ENCODE data around the gene EPB42. TPM values are rescaled to one million over a fixed set of nuclear protein-coding genes. Genes with fewer than 3 reads are reported as not detected.

The EPB42 gene
- total and polyA plus RNA-seq, 4 experiments from 2014 or later = not detected

DNA sequence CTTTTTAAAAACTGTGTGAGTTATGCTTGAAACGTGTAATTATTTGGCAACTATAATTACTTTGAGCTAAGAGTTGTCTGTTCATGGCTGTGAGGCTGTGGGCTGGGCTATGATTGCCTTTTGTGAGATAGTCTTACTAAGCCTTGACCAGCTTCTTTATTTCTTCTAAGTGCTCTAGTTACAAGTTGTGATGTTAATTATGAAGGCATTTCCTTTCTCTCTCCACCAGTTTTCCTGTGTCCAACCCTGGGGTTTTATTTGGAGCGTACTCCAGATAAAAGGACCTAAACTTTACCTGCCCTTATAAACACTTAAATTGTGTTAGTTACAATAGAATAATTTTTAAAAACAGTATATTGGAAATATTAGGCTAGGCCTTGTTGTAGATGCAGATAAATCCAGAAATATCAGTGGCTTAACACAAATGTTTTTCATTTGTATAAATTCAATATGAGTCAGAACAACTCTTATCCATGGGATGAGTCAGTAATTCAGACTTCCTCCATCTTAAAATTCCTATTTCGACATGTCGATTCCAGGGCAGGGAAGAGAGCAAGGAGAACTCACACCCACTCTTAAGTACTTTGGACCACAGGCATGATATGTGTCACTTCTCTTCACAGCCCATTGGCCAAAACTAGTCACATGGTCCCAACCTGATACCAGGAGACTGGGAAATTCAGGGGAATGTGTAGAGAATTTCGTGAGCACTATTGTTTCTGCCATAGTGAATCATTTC is 70.5 kb downstream of the EPB42 start:
- peaks cover 16% of the 10 kb centered on the region for H3K36me3 ChIP-seq (ENCODE audit: insufficient read depth, low read length)
- CTCF ChIA-PET (ENCODE audit: partially characterized antibody) = interaction anchor here (1.6 kb wide), 1 partner anchor 54 kb away, joined by 3 read pairs; no protein-coding TSS in a partner anchor

More for the DNA sequence above, 70.5 kb downstream of the EPB42 start:
- H3K4me1 Mint-ChIP-seq = peaks cover 8 to 27% (median 13%) of the 10 kb centered on the region in 4 donors
- no peak overlapping the region for H3K27ac ChIP-seq (ENCODE audit: low read depth, low read length)
- no peaks in the 10 kb centered on the region for H3K9me3 ChIP-seq (ENCODE audit: control insufficient read depth in 1 of 2, low read length in 2 of 2)
- H3K27ac Mint-ChIP-seq = no peak overlapping the region
- DNase-seq = no peak
- no peaks in the 10 kb centered on the region for H3K27me3 ChIP-seq (ENCODE audit: insufficient read depth, low read length)
- no peaks in the 10 kb centered on the region for H3K9me3 Mint-ChIP-seq
- no peaks in the 10 kb centered on the region for H3K27me3 Mint-ChIP-seq
- H3K4me1 ChIP-seq (ENCODE audit: insufficient read depth, low read length) = peaks cover 28% of the 10 kb centered on the region
- H3K4me3 Mint-ChIP-seq = no peak overlapping the region
- POLR2A ChIA-PET (ENCODE audit: partially characterized antibody) = interaction anchor here (0.7 kb wide), 1 partner anchor 1426 kb away, joined by 3 read pairs; no protein-coding TSS in a partner anchor
- intact Hi-C loops (cut with micrococcal nuclease) = loop anchor here (5.0 kb wide), 1 partner anchor 43 kb away; the partner anchor contains the start of gene UBR1
- H3K4me3 ChIP-seq (ENCODE audit: low read length in 2 of 2) = no peak overlapping the region
- H3K36me3 Mint-ChIP-seq = peaks cover 10 to 25% of the 10 kb centered on the region in 2 donors

Other genes with a start within 250 kb of the EPB42 start
- gene UBR1, start 115.0 kb downstream of the EPB42 start, total RNA-seq = 10 to 100 TPM; 48.5 to 50.6 TPM
- gene UBR1, start 115.0 kb downstream of the EPB42 start, polyA plus RNA-seq = 10 to 100 TPM; 12.9 to 19.0 TPM
- gene TMEM62, start 87.4 kb downstream of the EPB42 start, total RNA-seq = 10 to 100 TPM; 14.3 to 17.4 TPM
- 10 to 100 TPM in 1 of 2 donors, 1 to 10 TPM in 1; 3.2 to 10.0 TPM for gene TMEM62, start 87.4 kb downstream of the EPB42 start, polyA plus RNA-seq
- 100 to 1,000 TPM; 127 to 128 TPM for gene CCNDBP1, start 35.6 kb downstream of the EPB42 start, total RNA-seq
- gene CCNDBP1, start 35.6 kb downstream of the EPB42 start, polyA plus RNA-seq = 100 to 1,000 TPM; 185 to 262 TPM
- not detected for gene TGM5, start 45.9 kb upstream of the EPB42 start, total RNA-seq
- gene TGM5, start 45.9 kb upstream of the EPB42 start, polyA plus RNA-seq = not detected
- gene TGM7, start 81.2 kb upstream of the EPB42 start, total RNA-seq = not detected
- not detected for gene TGM7, start 81.2 kb upstream of the EPB42 start, polyA plus RNA-seq
- gene LCMT2, start 109.6 kb upstream of the EPB42 start, total RNA-seq = 10 to 100 TPM; 17.0 to 17.8 TPM
- 1 to 10 TPM; 3.3 to 5.6 TPM for gene LCMT2, start 109.6 kb upstream of the EPB42 start, polyA plus RNA-seq
- gene ZSCAN29, start 150.0 kb upstream of the EPB42 start, total RNA-seq = 10 to 100 TPM; 34.8 to 36.4 TPM
- gene ZSCAN29, start 150.0 kb upstream of the EPB42 start, polyA plus RNA-seq = 1 to 10 TPM; 1.4 to 7.6 TPM
- 10 to 100 TPM; 23.6 to 23.9 TPM for gene TUBGCP4, start 150.1 kb upstream of the EPB42 start, total RNA-seq
- 10 to 100 TPM; 10.2 to 12.1 TPM for gene TUBGCP4, start 150.1 kb upstream of the EPB42 start, polyA plus RNA-seq

Measured in CD4-positive, alpha-beta memory T cell (primary cell).